Progenitor cell of endocrine pancreas (in vitro differentiated cells): ENCODE data around the gene SLC26A11. TPM values are rescaled to one million over a fixed set of nuclear protein-coding genes. Genes with fewer than 3 reads are reported as not detected.

Source experiments
- DNase-seq: peaks from one replicate; pipeline ENCODE4 v3.0.0; 2021; ENCODE audit warnings: low spot score; ENCODE audit not compliant: unreplicated experiment
- H3K27ac Mint-ChIP-seq: 2 replicates; pipeline ENCODE4 v1.8.0; 2021; ENCODE audit warnings: mild to moderate bottlenecking, moderate library complexity, mixed read lengths
- H3K27me3 Mint-ChIP-seq: 2 replicates; pipeline ENCODE4 v1.8.0; 2021; ENCODE audit warnings: mixed read lengths
- H3K36me3 Mint-ChIP-seq: 2 replicates; pipeline ENCODE4 v1.8.0; 2022; ENCODE audit warnings: mixed read lengths; ENCODE audit not compliant: insufficient read depth
- H3K4me1 Mint-ChIP-seq: 2 replicates; pipeline ENCODE4 v1.8.0; 2021; ENCODE audit warnings: low read depth, mixed read lengths
- H3K4me3 Mint-ChIP-seq: 2 replicates; pipeline ENCODE4 v1.8.0; 2021; ENCODE audit warnings: low read depth, mild to moderate bottlenecking, moderate library complexity, mixed read lengths
- H3K9me3 Mint-ChIP-seq: 2 replicates; pipeline ENCODE4 v1.8.0; 2021; ENCODE audit warnings: low read depth, mixed read lengths
- total RNA-seq: library from RNA; stranded (reverse); gene quantifications from 2 replicates; pipeline ENCODE4 v1.2.1, GENCODE V29; 2021
- TF ChIP-seq, protein P1 (sequence below): fragments of 200-600 bp; sonication (generic); IDR thresholded peaks from one replicate; pipeline ENCODE4 v1.5.0; 2021; ENCODE audit warnings: antibody characterized with exemption, mild to moderate bottlenecking; ENCODE audit not compliant: unreplicated experiment

The SLC26A11 gene
- total RNA-seq, 1 donor from 2014 or later, result 40.1 TPM

DNA sequence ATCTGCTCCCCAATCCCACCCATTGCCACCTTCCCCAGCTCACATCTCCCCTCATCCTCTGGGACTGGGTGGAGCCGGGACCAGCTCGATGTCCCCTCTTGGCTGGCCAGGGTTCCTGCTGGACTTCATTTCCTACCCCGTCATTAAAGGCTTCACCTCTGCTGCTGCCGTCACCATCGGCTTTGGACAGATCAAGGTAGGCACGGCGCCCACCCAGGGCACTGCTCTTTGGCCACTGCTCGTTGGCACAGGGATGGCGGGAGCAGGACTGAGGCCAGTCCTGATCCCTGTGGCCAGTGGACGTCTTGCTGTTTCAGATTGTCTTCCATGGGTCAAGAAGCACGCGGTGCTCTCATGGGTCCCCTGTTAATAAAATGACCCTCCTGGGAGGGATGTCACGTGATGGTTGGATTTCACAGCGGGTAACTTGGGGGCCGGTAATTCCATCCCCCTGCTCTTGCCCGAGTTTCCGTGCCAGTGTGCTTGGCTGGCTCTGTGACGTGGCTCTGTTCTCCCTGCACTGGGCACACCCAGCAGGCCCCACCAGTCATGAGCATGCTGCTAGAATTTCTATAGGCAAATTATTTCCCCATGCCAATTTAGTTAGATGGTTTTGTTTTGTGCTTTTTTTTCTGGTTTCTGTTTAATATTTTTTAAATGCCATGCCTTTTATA, 3.1 kb downstream of the SLC26A11 start:
- H3K27me3 Mint-ChIP-seq, result no peaks in the 10 kb centered on the region
- peaks cover 6% of the 10 kb centered on the region for H3K36me3 Mint-ChIP-seq
- H3K4me1 Mint-ChIP-seq, result peaks cover 8% of the 10 kb centered on the region
- no peaks in the 10 kb centered on the region for H3K9me3 Mint-ChIP-seq
- no peak for DNase-seq
- no peak overlapping the region for H3K27ac Mint-ChIP-seq
- TF ChIP-seq, protein P1, sequence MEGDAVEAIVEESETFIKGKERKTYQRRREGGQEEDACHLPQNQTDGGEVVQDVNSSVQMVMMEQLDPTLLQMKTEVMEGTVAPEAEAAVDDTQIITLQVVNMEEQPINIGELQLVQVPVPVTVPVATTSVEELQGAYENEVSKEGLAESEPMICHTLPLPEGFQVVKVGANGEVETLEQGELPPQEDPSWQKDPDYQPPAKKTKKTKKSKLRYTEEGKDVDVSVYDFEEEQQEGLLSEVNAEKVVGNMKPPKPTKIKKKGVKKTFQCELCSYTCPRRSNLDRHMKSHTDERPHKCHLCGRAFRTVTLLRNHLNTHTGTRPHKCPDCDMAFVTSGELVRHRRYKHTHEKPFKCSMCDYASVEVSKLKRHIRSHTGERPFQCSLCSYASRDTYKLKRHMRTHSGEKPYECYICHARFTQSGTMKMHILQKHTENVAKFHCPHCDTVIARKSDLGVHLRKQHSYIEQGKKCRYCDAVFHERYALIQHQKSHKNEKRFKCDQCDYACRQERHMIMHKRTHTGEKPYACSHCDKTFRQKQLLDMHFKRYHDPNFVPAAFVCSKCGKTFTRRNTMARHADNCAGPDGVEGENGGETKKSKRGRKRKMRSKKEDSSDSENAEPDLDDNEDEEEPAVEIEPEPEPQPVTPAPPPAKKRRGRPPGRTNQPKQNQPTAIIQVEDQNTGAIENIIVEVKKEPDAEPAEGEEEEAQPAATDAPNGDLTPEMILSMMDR, result no peak
- peak overlapping the region; percentile 52 for H3K4me3 Mint-ChIP-seq

DNA sequence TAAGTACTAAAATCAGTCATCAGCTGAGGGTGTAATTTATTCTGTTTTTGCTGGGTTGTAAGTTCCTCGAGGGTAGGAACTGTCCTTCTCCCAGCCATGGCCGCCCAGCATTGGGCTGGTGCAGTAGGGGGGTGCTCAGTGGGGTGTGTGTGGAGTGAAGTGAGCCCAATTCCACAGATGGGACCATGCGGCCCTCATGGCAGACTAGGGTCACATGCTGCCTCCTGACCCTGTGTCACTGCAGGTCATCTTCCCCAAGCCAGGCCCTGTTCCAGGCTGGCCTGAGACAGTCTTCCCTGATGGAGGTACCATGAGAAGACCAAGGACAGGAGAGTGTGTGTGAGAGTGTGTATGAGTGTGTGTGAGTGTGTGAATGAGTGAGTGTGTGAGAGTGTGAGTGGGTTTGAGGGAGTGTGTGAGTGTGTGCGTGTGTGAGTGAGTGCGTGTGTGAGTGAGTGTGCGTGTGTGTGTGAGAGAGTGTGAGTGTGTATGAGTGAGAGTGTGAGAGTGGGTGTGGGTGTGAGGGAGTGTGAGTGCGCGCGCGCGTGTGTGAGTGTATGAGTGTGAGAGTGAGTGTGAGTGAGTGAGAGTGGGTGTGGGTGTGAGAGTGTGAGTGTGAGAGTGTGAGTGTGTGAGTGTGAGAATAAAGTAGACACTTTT, 3.7 kb downstream of the SLC26A11 start:
- TF ChIP-seq, protein P1, result no peak
- H3K4me1 Mint-ChIP-seq, result peaks cover 8% of the 10 kb centered on the region
- H3K36me3 Mint-ChIP-seq, result peaks cover 7% of the 10 kb centered on the region
- no peak for DNase-seq
- no peak overlapping the region for H3K4me3 Mint-ChIP-seq
- no peaks in the 10 kb centered on the region for H3K27me3 Mint-ChIP-seq
- no peaks in the 10 kb centered on the region for H3K9me3 Mint-ChIP-seq
- no peak overlapping the region for H3K27ac Mint-ChIP-seq

DNA sequence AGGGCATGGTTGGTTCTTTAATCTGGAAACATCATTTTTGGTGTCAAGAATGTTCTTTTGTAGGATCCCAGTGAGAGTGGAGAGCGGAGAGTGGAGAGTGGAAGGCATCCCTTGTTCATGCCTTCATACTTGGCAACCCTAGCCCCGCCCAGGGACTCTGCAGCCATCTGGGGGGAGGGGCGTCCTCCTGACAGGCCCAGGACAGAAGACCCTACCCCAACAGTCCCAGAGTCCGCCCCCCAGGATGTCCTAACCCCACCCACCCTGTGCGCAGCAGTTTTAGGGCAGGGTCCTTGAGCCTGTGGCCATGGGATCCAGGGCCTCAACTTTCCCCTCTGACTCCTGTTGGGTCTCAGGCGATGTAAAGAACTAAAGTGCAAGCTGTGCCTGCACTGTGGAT, 4.5 kb downstream of the SLC26A11 start:
- Mint-ChIP-seq H3K36me3 (peaks cover 7% of the 10 kb centered on the region), H3K9me3 (no peaks in the 10 kb centered on the region), H3K27ac (no peak overlapping the region), H3K27me3 (no peaks in the 10 kb centered on the region), H3K4me3 (no peak overlapping the region), H3K4me1 (peaks cover 5% of the 10 kb centered on the region)
- no peak for DNase-seq
- TF ChIP-seq, protein P1, result no peak

DNA sequence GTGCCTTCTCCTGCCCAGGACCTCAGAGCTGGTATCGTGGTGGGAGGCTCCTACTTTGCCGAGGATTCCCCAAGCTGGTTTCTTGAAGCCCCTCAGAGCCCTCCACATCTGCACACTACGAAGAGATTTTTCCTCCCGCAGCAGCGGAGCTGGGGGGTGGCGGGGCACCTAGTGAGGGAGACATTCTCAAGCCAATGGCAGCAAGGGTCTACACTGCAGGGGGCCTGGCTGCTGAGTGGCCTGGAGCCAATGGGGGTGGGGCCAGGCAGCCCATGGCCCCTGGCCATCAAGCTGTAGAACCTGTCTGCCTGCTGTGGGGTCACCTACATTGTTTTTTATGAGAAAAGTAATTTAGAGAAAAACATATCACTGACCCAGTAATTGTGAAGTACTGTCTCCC, 5.0 kb downstream of the SLC26A11 start:
- H3K4me1 Mint-ChIP-seq, result peaks cover 5% of the 10 kb centered on the region
- no peak for DNase-seq
- TF ChIP-seq, protein P1, result no peak
- no peaks in the 10 kb centered on the region for H3K9me3 Mint-ChIP-seq
- H3K4me3 Mint-ChIP-seq, result no peak overlapping the region
- no peaks in the 10 kb centered on the region for H3K27me3 Mint-ChIP-seq
- no peak overlapping the region for H3K27ac Mint-ChIP-seq
- H3K36me3 Mint-ChIP-seq, result peaks cover 9% of the 10 kb centered on the region

DNA sequence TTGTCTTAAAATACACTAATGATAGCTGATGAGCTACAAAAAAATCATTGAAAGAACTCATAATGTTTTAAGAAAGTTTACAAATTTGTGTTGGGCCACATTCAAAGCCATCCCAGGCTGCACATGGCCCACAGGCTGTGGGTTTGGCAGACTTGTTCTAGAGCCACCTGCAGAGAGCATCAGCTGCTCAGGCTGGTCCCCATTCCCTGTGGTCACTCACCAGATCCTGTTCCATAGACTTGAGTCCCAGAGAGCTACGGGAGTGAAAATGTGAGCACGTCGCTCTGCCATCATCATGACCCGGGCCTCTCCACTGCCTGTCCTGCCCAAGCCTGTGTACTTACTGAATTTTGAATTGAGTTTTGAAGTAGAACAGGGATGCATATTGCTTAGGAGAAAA, 6.9 kb downstream of the SLC26A11 start:
- peaks cover 4% of the 10 kb centered on the region for H3K9me3 Mint-ChIP-seq
- H3K4me3 Mint-ChIP-seq, result no peak overlapping the region
- TF ChIP-seq, protein P1, result no peak
- H3K4me1 Mint-ChIP-seq, result peaks cover 2% of the 10 kb centered on the region
- H3K27ac Mint-ChIP-seq, result no peak overlapping the region
- H3K27me3 Mint-ChIP-seq, result no peaks in the 10 kb centered on the region
- H3K36me3 Mint-ChIP-seq, result peaks cover 23% of the 10 kb centered on the region
- no peak for DNase-seq
